HepG2 (cell line): ENCODE data around the gene RAB1B. TPM values are rescaled to one million over a fixed set of nuclear protein-coding genes. Genes with fewer than 3 reads are reported as not detected.
A peak's percentile ranks its signal among the peaks of the same experiment; 100 is the strongest.

Experiments used
- ARID2 ChIP-seq: sonication (generic); formaldehyde crosslinking; IDR thresholded peaks from 2 replicates; pipeline ENCODE4 v1.8.1; 2022; ENCODE audit warnings: mild to moderate bottlenecking, missing genetic modification reagents, borderline replicate concordance
- EEA1 ChIP-seq: sonication (generic); formaldehyde crosslinking; IDR thresholded peaks from 2 replicates; pipeline ENCODE4 v1.5.1; 2020; ENCODE audit warnings: mild to moderate bottlenecking, missing genetic modification reagents, borderline replicate concordance
- GRHL1 ChIP-seq: sonication (generic); formaldehyde crosslinking; conservative IDR thresholded peaks from 2 replicates; pipeline ENCODE4 v1.8.0; 2022; ENCODE audit warnings: missing genetic modification reagents
- GTF2F1 ChIP-seq: fragments of 150-350 bp; IDR thresholded peaks from 2 replicates; pipeline ENCODE4 v1.6.1; 2014; ENCODE audit warnings: low read length
- HOXD1 ChIP-seq: sonication (generic); formaldehyde crosslinking; IDR thresholded peaks from 2 replicates; pipeline ENCODE4 v1.5.0; 2020; ENCODE audit warnings: missing genetic modification reagents
- LBX2 ChIP-seq: sonication (generic); formaldehyde crosslinking; IDR thresholded peaks from 2 replicates; pipeline ENCODE4 v1.5.0; 2020; ENCODE audit warnings: missing genetic modification reagents, mild to moderate bottlenecking, borderline replicate concordance
- MXD3 ChIP-seq: IDR thresholded peaks from 2 replicates; pipeline ENCODE4 v1.6.1; 2016; ENCODE audit warnings: mild to moderate bottlenecking, missing biosample characterization, missing genetic modification reagents
- NFE2L1 ChIP-seq: sonication (generic); formaldehyde crosslinking; IDR thresholded peaks from 2 replicates; pipeline ENCODE4 v1.4.0; 2020; ENCODE audit warnings: missing genetic modification reagents, mild to moderate bottlenecking, borderline replicate concordance
- NFE2L2 ChIP-seq: fragments of 150-350 bp; IDR thresholded peaks from 2 replicates; pipeline ENCODE4 v1.6.1; 2014; ENCODE audit warnings: low read length
- POLR2A ChIP-seq, 2 experiments: IDR thresholded peaks; 2 replicates each; pipeline ENCODE4 v1.6.1; 2011; ENCODE audit warnings: low read depth in 2 of 2, low read length in 2 of 2, mild to moderate bottlenecking in 1 of 2, moderate library complexity in 1 of 2; ENCODE audit not compliant: insufficient read depth in 1 of 2
- REPIN1 ChIP-seq: sonication (generic); formaldehyde crosslinking; IDR thresholded peaks from 2 replicates; pipeline ENCODE4 v1.8.0; 2022; ENCODE audit warnings: missing genetic modification reagents, low read depth, mild to moderate bottlenecking, borderline replicate concordance
- RNF2 ChIP-seq: fragments of 450-650 bp; conservative IDR thresholded peaks from 2 replicates; pipeline ENCODE4 v1.6.1; 2016; ENCODE audit warnings: low read depth
- RXRB ChIP-seq: IDR thresholded peaks from 2 replicates; pipeline ENCODE4 v1.6.1; 2016; ENCODE audit warnings: borderline replicate concordance, missing genetic modification reagents, missing compliant biosample characterization
- SIX4 ChIP-seq: sonication (generic); formaldehyde crosslinking; IDR thresholded peaks from 2 replicates; pipeline ENCODE4 v1.4.0; 2020; ENCODE audit warnings: missing genetic modification reagents
- ZMYM4 ChIP-seq: sonication (generic); formaldehyde crosslinking; IDR thresholded peaks from 2 replicates; pipeline ENCODE4 v1.8.1; 2023; ENCODE audit warnings: mild to moderate bottlenecking, missing genetic modification reagents
- ZNF264 ChIP-seq: sonication (generic); formaldehyde crosslinking; IDR thresholded peaks from 2 replicates; pipeline ENCODE4 v1.4.0; 2020; ENCODE audit warnings: missing genetic modification reagents
- ZNF280D ChIP-seq: sonication (generic); formaldehyde crosslinking; IDR thresholded peaks from 2 replicates; pipeline ENCODE4 v1.5.1; 2020; ENCODE audit warnings: mild to moderate bottlenecking, missing genetic modification reagents
- ZNF704 ChIP-seq: sonication (generic); formaldehyde crosslinking; IDR thresholded peaks from 2 replicates; pipeline ENCODE4 v1.8.1; 2023; ENCODE audit warnings: mild to moderate bottlenecking, inconsistent platforms, moderate library complexity, missing genetic modification reagents, borderline replicate concordance
- polyA plus RNA-seq, 8 experiments: library from polyadenylated mRNA; depleted of rRNA in 3 of 8; stranded (reverse) in 7 of 8; unstranded in 1 of 8; fragments of >200 nt; fragmentation: Illumina TruSeq in 4 of 8; extraction: Trizol in 4 of 8; gene quantifications; 2 replicates each; pipeline versions ENCODE4 v1.2.1 to v1.2.3, GENCODE V29; 2011 to 2016; ENCODE audit warnings: low read depth in 4 of 8, missing spikeins in 1 of 8, mixed read lengths in 1 of 8; ENCODE audit not compliant: insufficient read depth in 1 of 8
- total RNA-seq, 5 experiments: library from RNA; depleted of rRNA; stranded (reverse); fragments of >200 nt; fragmentation: Illumina TruSeq; extraction: Trizol; gene quantifications; 2 replicates each; pipeline ENCODE4 v1.2.3, GENCODE V29; 2016; ENCODE audit warnings: low read depth in 1 of 5

The RAB1B gene
- total and polyA plus RNA-seq, 2 of the 13 experiments (the other 11 are each of a cell fraction or from before 2014, with no cell fraction given): 77.9 to 87.9 TPM

GRCh38 chr11:66317723-66318599 is 49.5 kb downstream of the RAB1B start (continued):
- TF ChIP-seq LBX2 (CRISPR knock-in tag) (no peak), EEA1 (CRISPR knock-in tag) (no peak), NFE2L1 (CRISPR knock-in tag) (no peak), HOXD1 (no peak), ZNF280D (CRISPR knock-in tag) (no peak), RNF2 (no peak), SIX4 (CRISPR knock-in tag) (no peak), RXRB (CRISPR knock-in tag) (0 out of 2 replicates have a peak, but pooled peaks have one; percentile 11), GTF2F1 (no peak), NFE2L2 (no peak), ARID2 (no peak), ZNF264 (CRISPR knock-in tag) (no peak), REPIN1 (CRISPR knock-in tag) (no peak), ZNF704 (no peak), MXD3 (CRISPR knock-in tag) (no peak), GRHL1 (no peak), ZMYM4 (CRISPR knock-in tag) (no peak), POLR2A (IDR thresholded peaks at IDR 0.05; ENCODE audit: insufficient read depth in 1 of 2, low read depth in 2 of 2, low read length in 2 of 2) (no peak)
